Retinal pigment epithelial cell (primary cell): ENCODE measurements around the gene ELK3.
"Not testable (repeated sequence)": the region's sequence is repeated elsewhere in the genome, so short reads cannot be mapped to it uniquely, and the experiment has no call there.

Experiments
- DNase-seq: peaks from one replicate; pipeline ENCODE4 v3.0.0-alpha.2; 2010; ENCODE audit warnings: low read depth
- H3K4me3 ChIP-seq: 2 replicates; pipeline ENCODE4 v1.5.1; 2011; ENCODE audit warnings: mild to moderate bottlenecking, low read length, control low read depth, moderate library complexity
- TF ChIP-seq, protein P1 (sequence below): conservative IDR thresholded peaks from 2 replicates; pipeline ENCODE4 v1.5.1; 2011; ENCODE audit warnings: low read depth, low read length, control low read depth, inconsistent platforms

Gene ELK3

DNA sequence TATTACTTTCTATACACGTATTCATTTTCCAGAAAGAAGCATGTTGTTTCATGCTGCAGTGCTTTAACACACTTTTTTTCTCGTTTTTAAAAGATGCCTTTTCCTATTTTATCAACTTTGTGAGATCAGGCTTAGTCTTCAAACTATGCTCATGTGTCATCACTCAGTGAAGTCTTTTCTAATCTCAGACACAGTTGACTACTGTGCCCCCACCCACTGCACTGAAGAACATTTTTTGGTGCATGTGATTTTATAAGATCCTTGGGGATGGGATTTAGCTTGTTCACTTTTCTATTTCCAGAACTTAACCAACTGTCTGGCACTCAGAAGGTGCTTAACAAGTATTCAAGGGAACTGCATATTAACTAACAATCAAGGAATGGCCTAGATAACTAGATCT is 120.5 kb downstream of the ELK3 start:
- DNase-seq, result no peak
- TF ChIP-seq, protein P1, sequence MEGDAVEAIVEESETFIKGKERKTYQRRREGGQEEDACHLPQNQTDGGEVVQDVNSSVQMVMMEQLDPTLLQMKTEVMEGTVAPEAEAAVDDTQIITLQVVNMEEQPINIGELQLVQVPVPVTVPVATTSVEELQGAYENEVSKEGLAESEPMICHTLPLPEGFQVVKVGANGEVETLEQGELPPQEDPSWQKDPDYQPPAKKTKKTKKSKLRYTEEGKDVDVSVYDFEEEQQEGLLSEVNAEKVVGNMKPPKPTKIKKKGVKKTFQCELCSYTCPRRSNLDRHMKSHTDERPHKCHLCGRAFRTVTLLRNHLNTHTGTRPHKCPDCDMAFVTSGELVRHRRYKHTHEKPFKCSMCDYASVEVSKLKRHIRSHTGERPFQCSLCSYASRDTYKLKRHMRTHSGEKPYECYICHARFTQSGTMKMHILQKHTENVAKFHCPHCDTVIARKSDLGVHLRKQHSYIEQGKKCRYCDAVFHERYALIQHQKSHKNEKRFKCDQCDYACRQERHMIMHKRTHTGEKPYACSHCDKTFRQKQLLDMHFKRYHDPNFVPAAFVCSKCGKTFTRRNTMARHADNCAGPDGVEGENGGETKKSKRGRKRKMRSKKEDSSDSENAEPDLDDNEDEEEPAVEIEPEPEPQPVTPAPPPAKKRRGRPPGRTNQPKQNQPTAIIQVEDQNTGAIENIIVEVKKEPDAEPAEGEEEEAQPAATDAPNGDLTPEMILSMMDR, result no peak
- no peak overlapping the region for H3K4me3 ChIP-seq

DNA sequence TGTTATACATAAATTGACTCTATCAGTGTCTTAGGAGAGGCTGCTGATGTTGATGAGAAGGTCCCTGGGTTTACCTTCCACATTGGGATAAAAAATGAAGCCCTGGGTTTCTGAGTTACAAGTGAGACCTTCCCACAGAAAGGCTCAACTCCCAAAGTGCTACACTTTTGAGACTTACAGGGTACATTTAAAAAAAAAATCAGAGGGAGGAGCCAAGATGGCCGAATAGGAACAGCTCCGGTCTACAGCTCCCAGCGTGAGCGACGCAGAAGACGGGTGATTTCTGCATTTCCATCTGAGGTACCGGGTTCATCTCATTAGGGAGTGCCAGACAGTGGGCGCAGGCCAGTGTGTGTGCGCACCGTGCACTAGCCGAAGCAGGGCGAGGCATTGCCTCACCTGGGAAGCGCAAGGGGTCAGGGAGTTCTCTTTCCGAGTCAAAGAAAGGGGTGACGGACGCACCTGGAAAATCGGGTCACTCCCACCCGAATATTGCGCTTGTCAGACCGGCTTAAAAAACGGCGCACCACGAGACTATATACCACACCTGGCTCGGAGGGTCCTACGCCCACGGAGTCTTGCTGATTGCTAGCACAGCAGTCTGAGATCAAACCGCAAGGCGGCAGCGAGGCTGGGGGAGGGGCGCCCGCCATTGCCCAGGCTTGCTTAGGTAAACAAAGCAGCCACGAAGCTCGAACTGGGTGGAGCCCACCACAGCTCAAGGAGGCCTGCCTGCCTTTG is 121.7 kb downstream of the ELK3 start:
- not testable (repeated sequence) for DNase-seq
- H3K4me3 ChIP-seq, result peak overlapping the region; percentile 19

DNA sequence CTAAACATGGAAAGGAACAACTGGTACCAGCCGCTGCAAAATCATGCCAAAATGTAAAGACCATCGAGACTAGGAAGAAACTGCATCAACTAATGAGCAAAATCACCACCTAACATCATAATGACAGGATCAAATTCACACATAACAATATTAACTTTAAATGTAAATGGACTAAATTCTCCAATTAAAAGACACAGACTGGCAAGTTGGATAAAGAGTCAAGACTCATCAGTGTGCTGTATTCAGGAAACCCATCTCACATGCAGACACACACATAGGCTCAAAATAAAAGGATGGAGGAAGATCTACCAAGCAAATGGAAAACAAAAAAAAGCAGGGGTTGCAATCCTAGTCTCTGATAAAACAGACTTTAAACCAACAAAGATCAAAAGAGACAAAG is 123.6 kb downstream of the ELK3 start:
- DNase-seq, H3K4me3 ChIP-seq: not testable (repeated sequence)
